ENCODE measurements around the gene PDE4D.

Gene PDE4D

DNA sequence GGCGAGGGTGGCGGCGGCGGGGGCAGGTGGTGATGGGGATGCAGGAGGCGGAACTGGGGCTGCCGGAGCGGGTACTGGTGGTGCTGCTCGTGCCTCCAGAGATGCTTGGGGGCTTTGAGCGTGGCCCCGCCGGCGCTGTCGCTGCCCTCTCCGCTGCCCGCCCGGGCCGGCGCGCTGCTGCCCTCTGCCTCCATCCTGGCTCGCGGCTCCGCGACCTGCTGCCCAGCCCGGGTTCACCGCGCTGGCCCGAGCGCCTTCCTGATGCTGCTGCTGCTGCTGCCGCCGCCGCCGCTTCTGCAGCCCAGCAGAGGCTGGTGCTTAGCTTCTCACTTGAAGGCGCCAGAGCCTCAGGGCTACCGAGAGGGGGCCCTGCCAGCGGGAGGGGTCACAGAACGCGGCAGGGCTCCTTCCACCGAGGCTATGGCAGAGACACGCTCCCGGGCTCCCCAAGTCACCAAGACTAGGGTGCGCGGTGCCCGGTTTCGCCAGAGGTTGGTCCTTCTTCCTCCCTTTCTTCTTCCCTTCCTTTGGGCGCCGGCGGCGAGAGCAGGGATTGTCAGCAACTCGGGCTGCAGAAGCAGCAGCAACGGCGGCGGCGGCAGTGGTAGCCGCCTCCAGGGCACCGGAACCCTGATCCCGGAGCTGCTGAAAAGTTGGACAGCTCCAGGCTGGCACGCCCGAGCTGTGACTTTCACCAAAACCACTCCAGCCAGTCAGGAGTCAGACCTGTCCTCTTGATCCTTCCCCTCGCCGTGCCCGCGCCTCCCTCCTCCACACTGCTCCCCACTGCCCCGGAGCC lies at the start of gene PDE4D:
Gene PDE4D (minus strand): TSS at position 298 of the 799 bp plus-strand sequence.
- DNase-seq (ENCODE audit: low read depth in 2 of 2): no peak

DNA sequence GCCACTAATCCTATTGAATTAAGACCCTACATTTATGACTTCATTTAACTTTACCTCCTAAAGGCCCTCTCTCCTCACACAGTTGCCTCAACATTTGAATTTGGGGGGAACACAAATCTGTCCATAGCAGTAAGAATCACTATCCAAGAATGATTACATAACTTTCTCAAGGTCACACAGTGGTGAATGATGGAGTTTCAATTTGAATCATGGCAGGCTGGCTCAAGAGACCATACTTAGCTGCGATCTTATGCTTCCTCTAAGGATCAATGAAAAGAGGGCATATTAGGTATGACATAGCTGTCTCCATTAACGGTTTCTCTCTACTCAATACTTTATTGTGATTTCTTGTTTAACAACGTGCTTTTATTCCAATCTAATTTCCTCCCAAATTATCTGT lies 44.1 kb upstream of the PDE4D start:
- no peak for DNase-seq (ENCODE audit: low read depth in 2 of 2)

DNA sequence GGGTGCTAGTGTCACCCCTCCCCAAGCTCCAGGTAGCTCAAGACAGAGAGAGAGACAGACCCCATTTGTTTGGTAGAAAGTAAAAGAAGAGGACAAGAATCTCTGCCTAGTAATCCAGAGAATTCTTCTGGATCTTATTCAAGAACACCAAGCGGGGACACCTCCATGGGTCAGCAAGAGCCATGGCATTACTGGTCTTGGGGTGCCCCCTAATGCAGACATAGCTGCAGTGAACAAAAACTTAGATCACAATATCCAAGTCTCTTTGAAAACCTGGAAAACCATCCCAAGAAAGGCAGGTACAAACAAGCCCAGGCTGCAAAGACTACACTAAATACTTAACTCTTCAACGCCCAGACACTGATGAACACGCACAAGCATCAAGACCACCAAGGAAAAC lies 29.9 kb upstream of the PDE4D start:
- DNase-seq (ENCODE audit: low read depth in 2 of 2): no peak

DNA sequence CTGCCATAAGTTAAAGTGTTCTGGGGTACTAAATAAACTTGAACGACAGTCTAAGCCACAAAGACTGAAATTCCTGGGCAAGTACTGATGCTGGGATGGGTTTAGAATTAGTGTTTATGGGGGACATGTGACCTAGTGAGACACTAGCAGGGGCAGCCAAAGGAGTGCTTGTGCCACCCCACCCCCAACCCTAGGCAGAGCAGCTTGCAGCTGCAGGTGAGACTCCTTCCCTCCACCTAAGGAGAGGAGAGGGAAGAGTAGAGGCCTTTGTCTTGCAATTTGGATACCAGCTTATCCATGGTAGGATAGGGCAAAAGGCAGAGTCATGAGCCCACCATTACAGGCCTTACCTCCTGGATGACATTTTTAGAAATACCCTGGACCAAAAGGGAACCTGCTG lies 28.7 kb upstream of the PDE4D start:
- no peak for DNase-seq (ENCODE audit: low read depth in 2 of 2)

DNA sequence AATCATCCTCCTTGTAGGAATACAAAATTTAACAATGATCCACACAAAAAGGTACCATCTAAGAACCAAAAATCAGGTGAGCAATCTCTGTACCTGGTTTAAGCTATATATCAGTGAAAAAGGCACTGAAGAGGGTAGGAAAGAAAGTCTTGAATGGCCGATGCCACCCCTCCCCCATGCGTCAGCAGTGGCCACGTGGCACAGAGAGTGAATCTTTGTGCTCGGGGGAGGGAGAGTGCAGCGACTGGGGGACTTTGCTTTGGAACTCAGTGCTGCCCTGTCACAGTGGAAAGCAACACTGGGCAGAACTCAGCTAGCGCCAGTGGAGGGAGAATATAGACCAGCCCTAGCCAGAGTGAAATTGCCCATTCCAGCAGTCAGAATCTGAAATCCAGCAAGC lies 28.3 kb upstream of the PDE4D start:
- DNase-seq (ENCODE audit: low read depth in 2 of 2): no peak

DNA sequence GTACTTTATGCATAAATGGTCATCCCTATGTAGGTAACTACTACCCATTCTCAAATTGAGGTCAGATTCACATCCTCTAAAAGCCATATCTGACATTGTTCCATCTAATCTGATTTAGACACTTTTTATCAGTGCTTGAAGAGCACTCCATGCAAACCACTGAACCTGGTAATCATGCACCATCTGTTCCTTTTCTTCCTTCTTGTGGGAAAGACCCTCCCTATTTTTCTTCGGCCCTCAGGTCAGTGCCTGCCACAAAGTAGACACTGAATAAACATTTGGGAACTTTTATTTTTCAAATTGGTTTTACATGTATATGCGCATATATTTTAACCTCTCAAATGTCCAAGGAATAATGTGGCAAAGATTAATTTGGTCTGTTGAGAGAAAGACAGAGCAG lies 26.0 kb upstream of the PDE4D start:
- DNase-seq (ENCODE audit: low read depth in 2 of 2): no peak

DNA sequence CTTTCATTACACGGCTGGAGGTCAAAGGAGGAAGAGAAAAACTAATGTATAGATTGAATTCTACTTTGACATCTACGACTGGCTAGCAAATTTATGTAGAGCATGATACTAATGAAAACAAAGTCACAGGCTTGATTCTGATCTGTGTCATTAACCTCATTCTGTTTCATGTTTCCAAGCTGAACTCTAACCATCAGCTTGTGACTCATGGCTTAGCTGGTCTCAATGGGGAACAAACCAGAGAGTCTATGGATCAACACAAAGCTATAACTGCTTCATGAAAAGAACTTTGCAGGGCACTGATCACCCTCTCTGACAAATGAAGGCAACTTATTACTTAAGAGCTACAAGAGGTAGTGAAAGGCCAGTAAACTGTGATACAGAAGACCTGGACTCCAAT lies 23.6 kb upstream of the PDE4D start:
- DNase-seq (ENCODE audit: low read depth in 2 of 2): no peak

DNA sequence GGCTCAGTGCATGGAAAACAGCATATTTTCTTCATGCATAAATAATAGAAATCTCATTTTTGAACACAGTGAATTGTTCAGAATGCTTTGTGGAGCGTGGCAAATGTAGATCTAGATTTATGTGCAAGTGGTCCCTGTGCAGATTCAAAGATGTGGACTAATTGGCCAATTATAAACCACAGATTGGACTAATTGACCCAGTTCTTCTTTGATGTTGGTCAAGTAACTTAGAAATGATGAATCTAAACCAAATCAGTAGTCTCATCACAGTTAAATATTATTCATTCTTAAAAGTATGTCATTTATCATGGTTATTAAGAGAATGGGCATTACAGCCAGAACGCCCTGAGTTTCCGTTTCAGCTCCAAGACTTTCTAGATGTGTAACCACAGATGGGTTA lies 11.7 kb upstream of the PDE4D start:
- no peak for DNase-seq (ENCODE audit: low read depth in 2 of 2)

DNA sequence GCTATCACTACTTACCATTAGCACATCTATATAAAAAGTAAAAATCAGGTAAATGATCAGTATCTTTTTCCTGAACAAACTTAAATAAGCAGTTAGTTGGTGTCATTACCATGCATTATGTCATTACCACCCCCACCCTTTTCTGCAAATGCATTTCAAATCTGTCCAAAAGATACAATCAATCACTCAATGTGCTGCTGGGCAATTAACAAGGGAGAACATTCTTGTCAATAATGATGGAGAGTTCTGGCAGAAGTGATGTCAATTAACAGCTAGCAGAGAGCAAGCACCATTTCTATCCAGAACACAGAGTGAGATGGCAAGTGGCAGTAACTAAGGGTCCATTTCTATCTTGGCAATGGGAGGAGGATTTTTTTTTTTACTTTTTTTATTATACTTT lies 3.5 kb upstream of the PDE4D start:
- no peak for DNase-seq (ENCODE audit: low read depth in 2 of 2)

DNA sequence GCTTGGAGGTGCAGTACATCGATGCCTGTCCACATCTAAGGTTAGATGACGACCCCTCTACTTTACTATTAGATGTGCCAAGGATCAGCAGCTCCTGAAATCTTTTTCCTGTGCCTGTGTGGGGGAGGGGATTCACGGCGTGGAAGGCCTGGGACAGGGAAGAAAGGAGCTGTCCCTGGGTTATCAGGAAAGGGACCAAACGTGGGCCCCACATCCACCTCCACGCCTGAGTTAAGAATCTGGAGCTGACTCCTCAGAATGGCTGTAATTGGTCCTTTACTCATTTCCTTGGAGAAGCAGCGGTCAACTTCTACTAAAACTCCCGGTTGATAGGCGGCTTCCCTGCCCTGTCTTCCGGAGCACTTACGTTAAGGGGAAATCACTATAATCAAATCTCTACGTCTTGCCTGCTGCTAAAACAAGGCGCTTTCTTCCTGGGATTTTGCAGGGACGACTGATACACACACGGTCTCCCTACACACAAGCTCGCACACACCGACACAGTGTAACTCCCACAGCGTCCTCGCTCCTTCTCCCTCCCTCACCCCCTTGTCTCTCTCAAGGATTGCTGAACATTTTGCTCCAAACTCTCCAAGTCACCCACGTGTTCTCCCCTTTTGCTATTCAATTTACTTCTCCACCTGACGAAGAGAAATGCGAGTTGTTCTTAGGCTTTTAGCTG lies 1.4 kb downstream of the PDE4D start:
- no peak for DNase-seq (ENCODE audit: low read depth in 2 of 2)

DNA sequence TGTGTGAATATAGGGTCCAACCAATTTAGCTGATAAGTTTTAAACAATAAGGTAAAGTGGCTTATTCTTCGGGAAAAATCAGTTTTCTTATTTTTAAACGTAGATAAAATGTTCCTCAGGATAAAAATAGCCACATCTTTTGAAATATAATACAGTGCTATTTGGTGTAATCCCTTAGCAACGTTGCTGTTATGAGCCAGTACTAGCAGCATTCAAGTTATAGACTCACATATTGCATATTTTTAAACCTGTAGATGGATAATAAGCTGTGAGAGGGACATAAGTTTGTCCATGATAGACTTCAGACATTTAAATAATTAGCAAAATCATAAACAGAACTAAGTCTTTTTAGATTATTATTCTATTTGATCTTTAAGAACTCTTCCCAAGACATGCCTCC lies 6.3 kb downstream of the PDE4D start:
- DNase-seq (ENCODE audit: low read depth in 2 of 2): no peak

DNA sequence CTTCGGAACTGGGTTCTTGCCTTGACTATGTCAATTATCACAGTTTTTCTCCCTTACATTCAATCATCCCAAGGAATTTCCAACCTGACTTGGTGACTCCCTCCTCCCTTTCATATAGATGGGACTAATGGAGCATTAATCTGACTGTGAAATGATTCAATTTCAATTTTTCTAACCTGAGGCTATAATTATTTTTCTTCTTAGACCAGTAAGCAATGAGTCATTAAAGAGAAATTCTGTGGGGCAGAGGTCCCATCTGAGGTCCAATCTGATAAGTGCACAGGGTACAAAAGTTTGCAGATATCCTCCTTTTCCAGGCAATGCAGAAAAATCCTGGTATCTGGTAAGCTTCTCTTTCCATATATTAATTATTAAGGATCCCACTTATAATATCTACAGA lies 18.9 kb downstream of the PDE4D start:
- no peak for DNase-seq (ENCODE audit: low read depth in 2 of 2)

DNA sequence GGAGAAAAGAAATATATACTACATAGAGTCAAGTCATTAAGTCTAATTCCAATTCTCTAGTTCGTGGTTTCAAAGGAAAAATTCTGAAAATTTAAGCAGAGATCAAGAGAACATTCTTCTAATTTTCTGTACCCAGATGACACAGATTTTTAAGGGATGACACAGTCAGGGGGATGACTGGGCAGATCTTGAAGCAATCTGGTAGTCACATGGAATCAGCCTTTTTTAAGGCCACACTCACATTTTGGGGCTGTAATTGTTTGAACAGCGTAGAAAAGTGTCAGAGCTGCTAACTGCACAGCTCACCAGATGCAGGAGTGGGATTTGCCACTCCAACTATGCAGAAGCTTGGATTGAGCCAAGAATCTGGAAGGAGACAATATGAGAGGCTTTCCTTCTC lies 20.4 kb downstream of the PDE4D start:
- DNase-seq (ENCODE audit: low read depth in 2 of 2): no peak

DNA sequence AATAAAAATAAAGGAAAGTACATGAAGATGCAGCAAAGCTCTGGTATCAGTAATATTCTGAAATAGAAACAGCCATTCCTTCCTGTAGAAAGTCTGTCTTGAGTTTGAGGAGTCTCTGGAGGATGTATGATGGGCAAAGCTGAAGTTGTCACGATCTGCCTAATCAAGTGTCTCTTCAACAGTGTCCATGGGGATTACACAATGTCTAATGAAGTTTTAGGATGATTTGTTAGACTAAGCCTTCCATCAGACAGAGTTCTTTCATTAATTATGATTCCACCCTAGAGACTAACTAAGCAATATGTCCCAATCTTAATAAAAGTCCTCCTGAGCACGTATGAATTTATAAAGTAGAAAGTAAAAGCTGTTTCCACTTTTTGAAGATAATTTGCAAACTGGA lies 26.9 kb downstream of the PDE4D start:
- DNase-seq (ENCODE audit: low read depth in 2 of 2): no peak

DNA sequence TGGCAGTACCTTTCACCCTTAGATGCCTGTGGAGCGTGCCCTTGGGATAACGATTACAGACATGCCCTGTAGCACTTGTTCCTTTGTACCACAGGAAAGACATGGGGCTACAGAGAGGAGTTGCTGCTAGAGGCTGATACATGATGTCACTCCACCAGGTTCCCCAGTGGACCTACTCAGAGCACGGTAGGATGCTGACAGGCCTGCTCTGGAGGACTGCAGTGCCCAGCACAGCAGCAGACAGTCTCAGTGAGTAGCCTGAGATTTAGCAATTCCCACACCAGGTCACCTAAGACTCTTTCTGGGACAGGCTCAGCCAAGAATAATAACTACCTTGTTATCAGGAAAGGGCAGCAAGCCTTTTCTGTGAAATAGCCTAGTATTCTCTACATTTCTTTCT lies 28.8 kb downstream of the PDE4D start:
- DNase-seq (ENCODE audit: low read depth in 2 of 2): no peak

DNA sequence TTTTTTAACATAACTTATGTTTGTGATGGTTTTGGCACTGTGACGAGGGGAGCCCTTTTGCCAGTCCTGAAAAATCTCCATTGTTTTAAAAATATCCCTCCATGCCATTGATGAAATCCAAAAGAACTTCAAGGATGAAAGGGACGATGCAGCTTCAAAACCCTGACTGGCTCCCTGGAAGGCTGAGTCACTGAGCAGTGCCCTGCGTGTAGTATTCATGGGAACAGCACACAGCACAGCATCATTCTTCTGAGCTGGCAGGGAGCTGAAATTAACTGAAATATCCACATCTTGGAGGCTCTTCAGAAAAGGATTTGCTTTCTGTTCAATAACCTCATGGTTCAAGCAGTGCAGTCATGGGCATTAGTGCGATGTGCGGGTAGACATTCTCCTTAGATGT lies 29.7 kb downstream of the PDE4D start:
- DNase-seq (ENCODE audit: low read depth in 2 of 2): no peak

DNA sequence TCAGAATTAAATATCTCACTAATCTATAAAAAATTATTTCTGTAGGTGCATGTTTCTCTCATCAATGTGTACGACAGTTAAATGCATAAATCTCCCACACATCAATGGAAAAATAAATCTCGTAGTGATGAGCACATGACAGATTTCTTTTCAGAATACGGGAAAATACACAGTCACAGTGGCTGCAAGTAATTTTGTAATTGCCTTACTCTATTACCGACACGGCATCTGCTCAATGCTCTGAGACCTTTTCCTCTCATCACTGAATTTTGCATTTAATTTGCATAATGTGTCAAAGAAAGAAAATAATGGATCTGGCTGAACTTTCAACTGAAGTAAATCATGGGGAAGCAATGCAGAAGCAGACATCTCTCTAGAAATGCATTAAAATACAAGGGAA lies 37.2 kb downstream of the PDE4D start:
- DNase-seq (ENCODE audit: low read depth in 2 of 2): no peak

DNA sequence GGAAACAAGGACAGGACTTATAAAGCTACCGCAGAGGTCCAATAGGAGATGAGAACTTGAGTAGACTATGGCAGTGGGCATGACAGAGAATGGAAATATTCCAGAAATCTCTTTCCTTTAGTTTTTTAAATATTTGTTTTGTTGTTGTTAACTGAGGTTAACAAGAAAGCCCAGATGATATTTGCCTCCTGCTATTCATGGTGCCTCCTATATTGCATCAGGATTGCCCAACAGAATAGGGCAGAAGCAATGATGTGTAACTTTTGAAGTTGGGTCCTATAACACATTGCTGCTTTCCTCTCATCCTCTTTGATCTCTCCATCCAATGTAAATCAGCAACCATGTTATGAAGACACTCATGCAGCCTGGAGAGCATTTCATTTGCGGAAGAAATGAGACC lies 42.8 kb downstream of the PDE4D start:
- DNase-seq (ENCODE audit: low read depth in 2 of 2): no peak

DNA sequence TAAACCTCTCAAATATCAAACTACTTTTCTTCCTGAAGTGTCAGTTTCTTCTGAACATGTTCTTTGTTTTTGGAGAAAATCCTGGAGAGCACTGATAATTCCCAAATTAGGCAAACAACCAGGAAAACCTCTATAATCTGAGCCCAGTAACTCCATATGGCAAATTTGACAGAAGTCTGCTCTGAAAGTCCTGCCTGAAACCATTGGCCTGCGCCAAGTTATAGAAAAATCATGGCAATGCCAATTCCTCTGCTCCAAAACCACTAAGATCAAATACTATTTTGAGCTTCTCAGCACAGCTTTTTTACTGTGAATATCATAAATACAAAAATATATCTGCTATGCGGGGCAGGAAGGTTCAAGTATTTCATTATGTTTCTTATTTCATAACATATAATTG lies 45.9 kb downstream of the PDE4D start:
- no peak for DNase-seq (ENCODE audit: low read depth in 2 of 2)

DNA sequence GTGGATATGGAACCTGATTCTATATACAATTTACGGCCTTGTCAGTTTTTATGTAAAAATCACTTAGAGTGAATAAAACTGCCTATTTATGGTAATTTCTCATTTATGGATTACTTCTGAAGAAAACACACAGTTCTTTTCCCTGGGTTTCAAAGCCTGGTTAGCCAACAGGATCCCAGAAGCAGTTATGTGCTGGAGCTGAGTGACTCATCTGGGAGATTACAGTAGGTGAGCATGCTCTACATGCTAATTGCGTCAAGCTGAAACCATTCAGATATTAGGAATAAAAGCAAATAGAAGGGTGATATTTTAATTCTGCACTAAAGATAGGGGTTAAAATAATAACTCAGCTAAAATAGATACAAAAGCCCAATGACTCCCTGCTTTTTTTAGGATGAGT lies 47.8 kb downstream of the PDE4D start:
- DNase-seq (ENCODE audit: low read depth in 2 of 2): no peak

DNA sequence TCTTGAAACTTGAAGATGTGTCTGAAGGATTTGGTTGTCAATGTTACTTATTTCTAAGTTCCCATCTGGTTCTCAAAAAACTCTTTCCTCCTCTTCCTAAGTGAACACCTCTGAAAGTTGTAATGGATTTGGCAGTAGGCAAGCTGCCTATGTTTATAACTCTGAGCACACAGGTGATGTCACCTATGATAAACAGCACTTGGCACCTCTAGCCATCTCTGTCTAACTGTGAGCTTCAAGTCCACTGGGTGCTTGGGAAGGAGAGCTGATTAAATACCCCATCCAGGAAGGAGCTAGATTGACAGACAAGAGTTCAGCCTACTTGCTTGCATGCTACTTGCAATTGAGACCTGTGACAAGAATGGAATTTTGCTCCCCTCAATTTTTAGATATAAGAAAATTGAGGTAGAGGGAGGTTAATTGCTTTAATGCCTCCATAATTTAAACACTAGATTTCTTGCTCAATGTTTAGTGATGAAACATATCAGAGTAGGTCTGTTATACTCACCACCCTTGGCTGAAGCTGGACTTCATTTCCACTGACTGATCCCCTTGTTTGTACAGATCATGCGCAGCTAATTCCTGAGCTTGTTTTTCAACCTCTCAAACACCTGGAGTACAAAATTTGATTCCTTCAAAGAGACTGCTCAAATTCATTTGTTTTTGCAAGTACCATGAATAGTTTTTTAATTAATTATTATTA lies 49.9 kb downstream of the PDE4D start:
- no peak for DNase-seq (ENCODE audit: low read depth in 2 of 2)

DNA sequence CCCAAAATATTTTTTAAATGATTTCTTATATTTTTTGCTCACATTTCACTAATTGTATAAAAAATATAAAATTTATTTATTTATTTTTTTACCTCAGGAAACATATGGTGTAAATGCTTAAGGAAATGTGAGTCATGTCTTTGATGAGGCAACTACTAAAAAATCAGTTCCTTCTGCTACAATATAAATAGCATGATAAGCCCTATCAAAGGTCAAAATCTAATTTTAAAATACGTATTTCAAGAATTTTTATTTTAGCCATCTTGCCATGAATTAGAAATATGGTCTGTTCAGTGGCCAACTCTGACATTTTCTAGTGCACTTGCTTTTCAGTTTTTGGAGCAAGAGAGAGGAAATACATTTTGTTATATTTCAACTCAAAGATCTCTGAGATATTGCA lies 50.5 kb downstream of the PDE4D start:
- DNase-seq (ENCODE audit: low read depth in 2 of 2): no peak

DNA sequence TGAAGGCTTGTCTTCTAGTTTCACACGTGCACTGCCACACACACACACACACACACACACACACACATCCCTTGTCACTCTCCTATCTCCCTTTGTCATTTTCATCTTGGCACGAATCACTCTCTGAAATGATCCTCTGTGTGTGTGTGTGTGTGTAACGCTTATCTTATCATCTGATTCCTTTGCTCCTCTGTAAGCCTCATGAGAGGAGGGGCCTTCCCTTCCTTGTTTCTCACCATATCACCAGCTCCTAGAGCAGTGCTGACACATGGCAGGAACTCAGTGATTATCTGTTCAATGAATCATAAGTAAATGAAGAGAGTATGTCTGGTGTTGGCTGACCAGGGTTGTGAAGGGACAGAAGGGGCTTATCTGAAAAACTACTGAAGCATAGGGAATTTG lies 53.3 kb downstream of the PDE4D start:
- DNase-seq (ENCODE audit: low read depth in 2 of 2): no peak
